Vagina (tissue), 2 donors: ENCODE results near the gene PXK. TPM values are rescaled to one million over a fixed set of nuclear protein-coding genes. Genes with fewer than 3 reads are reported as not detected.

Experiments
- DNase-seq, 2 donors: peaks; one replicate each; pipeline ENCODE4 v3.0.0-alpha.2; 2017; ENCODE audit errors: extremely low spot score in 2 of 2
- H3K27ac ChIP-seq: fragments of 200-600 bp; sonication (generic); one replicate; pipeline ENCODE4 v1.5.1; 2019
- H3K27me3 ChIP-seq: fragments of 200-600 bp; sonication (generic); one replicate; pipeline ENCODE4 v1.5.1; 2019
- H3K36me3 ChIP-seq, 2 donors: fragments of 200-600 bp; sonication (generic); one replicate each; pipeline ENCODE4 v1.5.1; 2017 to 2019
- H3K4me1 ChIP-seq: fragments of 200-600 bp; sonication (generic); one replicate; pipeline ENCODE4 v1.5.1; 2019
- H3K4me3 ChIP-seq, 2 donors: fragments of 200-600 bp; sonication (generic); 1 replicate in 1 of 2; 2 replicates in 1 of 2; pipeline ENCODE4 v1.5.1; 2016 to 2019
- H3K9me3 ChIP-seq: fragments of 200-600 bp; sonication (generic); one replicate; pipeline ENCODE4 v1.5.1; 2019
- POLR2A ChIP-seq, 2 donors: fragments of 450-650 bp; IDR thresholded peaks; one replicate each; pipeline ENCODE4 v1.6.1; 2017; ENCODE audit warnings: antibody characterized with exemption in 2 of 2, mild to moderate bottlenecking in 2 of 2, moderate library complexity in 2 of 2
- POLR2AphosphoS5 ChIP-seq, 2 donors: sonication (generic); formaldehyde crosslinking; IDR thresholded peaks; one replicate each; pipeline ENCODE4 v1.9.0; 2017; ENCODE audit warnings: antibody characterized with exemption in 2 of 2, mild to moderate bottlenecking in 2 of 2, low read depth in 1 of 2; ENCODE audit not compliant: insufficient read depth in 1 of 2
- intact Hi-C: fragments of 100-400 bp; cut with DNase I; formaldehyde crosslinking; loops from one replicate; pipeline ENCODE4 v1.15.1; 2023
- total RNA-seq: library from RNA; depleted of rRNA; stranded (reverse); fragments of >200 nt; gene quantifications from one replicate; pipeline ENCODE4 v1.2.3, GENCODE V29; 2016
- TF ChIP-seq, protein P1 (sequence below), 3 experiments: fragments of 450-650 bp in 2 of 3; fragments of 200-600 bp in 1 of 3; sonication (generic) in 1 of 3; IDR thresholded peaks; one replicate each; pipeline ENCODE4 v1.5.1; 2017 to 2019; ENCODE audit warnings: antibody characterized with exemption in 3 of 3, mild to moderate bottlenecking in 2 of 3, moderate library complexity in 2 of 3

The PXK gene
- total RNA-seq, 1 donor from 2014 or later: 59.9 TPM

DNA sequence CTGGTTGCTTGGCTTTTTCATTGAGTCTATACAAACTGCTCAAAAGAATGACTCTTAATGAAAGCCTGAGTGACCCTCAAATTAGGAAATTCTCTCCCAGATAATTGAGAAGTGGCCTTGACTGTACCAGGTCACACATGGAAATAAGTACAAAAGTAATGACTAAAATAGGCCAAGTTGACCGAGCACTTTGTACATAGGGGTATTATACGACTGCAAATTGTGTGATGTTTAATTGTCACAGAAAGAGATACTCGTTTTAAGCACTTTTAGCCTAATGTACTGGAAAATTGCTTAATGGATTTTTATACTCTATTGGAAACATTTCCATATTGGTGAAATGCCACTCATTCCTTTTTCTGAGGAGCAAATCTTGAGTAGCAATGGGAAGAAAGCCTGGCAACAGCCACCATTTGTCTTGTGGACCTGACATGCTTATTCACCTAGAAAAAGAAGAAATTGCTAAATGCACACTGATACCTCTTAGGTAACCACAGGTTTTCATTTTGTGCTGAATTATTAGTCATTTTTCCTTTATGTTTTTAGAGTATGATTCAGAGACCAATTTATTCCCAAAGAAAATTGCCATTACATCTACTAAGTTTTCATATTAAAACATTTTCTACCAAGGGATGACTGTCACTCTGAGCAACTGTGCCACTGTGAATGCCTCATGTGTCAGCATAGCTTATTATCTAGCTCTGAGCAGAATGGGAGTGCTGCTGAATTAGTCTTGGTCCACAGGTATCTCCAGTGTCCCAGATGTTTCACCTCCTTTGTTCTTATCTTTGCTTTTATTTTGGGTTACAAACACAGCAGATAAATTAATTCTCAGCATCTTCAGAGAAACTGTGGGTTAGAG is 8.9 kb upstream of the PXK start:
- TF ChIP-seq POLR2AphosphoS5 (IDR thresholded peaks at IDR 0.05; ENCODE audit: insufficient read depth in 1 of 2, low read depth in 1 of 2) (no peak), POLR2A (IDR thresholded peaks at IDR 0.05) (no peak)
- TF ChIP-seq, protein P1, sequence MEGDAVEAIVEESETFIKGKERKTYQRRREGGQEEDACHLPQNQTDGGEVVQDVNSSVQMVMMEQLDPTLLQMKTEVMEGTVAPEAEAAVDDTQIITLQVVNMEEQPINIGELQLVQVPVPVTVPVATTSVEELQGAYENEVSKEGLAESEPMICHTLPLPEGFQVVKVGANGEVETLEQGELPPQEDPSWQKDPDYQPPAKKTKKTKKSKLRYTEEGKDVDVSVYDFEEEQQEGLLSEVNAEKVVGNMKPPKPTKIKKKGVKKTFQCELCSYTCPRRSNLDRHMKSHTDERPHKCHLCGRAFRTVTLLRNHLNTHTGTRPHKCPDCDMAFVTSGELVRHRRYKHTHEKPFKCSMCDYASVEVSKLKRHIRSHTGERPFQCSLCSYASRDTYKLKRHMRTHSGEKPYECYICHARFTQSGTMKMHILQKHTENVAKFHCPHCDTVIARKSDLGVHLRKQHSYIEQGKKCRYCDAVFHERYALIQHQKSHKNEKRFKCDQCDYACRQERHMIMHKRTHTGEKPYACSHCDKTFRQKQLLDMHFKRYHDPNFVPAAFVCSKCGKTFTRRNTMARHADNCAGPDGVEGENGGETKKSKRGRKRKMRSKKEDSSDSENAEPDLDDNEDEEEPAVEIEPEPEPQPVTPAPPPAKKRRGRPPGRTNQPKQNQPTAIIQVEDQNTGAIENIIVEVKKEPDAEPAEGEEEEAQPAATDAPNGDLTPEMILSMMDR (IDR thresholded peaks at IDR 0.05): no peak
- no peak overlapping the region for H3K27ac ChIP-seq
- H3K4me1 ChIP-seq: peaks cover 12% of the 10 kb centered on the region
- H3K36me3 ChIP-seq: no peaks in the 10 kb centered on the region
- H3K27me3 ChIP-seq: no peaks in the 10 kb centered on the region
- no peak overlapping the region for H3K4me3 ChIP-seq
- DNase-seq: no peak
- intact Hi-C loops: loop anchor here (5.0 to 10.0 kb wide), 2 partner anchors 89 to 211 kb away; partner anchors contain the start of gene ACOX2
- H3K9me3 ChIP-seq: no peaks in the 10 kb centered on the region

DNA sequence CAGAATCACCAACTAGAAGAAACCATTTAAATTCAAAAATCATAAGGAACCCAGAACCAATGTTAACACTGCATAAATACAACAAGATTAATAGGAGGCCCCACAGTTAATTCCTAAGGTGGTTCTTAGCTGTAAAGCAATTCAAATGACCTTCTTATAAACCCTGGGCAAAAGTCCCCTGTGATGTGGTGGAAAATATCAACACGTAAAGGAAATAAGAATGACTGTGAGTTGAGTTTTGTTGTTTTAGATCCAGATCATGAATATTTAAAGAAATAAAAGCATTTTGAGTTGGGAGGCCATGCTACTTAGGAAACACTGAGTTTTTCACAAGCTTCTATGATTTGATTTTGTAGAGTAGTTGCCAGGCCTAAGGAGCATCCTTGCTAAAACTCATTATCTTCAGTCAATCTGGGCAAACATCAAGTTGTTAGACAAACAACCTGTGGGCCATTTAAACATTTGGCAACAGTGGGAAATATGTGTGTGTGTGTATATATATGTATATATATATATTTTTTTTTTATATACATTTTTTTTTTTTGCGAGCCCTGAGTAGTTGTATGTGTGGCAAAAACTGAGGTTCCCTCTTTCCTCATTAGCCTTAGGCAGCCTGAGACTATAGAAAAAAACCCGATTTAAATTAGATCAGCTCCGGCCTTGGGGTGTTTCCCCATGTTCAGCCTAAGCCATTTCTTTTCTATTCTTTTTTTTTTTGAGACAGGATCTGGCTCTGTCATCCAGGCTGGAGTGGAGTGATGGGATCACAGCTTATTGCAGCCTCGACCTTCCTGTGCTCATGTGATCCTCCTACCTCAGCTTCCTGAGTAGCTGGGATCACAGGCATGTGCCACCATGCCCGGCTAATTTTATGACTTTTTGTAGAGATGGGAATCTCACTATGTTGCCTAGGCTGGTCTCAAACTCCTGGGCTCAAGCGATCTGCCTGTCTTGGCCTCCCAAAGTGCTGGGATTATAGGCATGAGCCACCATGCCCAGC is 8.0 kb upstream of the PXK start:
- H3K27me3 ChIP-seq: no peaks in the 10 kb centered on the region
- H3K27ac ChIP-seq: peak overlapping the region; percentile 35
- TF ChIP-seq, protein P1 (IDR thresholded peaks at IDR 0.05): no peak
- TF ChIP-seq POLR2AphosphoS5 (IDR thresholded peaks at IDR 0.05; ENCODE audit: insufficient read depth in 1 of 2, low read depth in 1 of 2) (no peak), POLR2A (IDR thresholded peaks at IDR 0.05) (no peak)
- H3K9me3 ChIP-seq: no peaks in the 10 kb centered on the region
- H3K4me3 ChIP-seq: no peak overlapping the region
- DNase-seq: no peak
- intact Hi-C loops: loop anchor here (5.0 to 10.0 kb wide), 2 partner anchors 88 to 210 kb away; partner anchors contain the start of gene ACOX2
- H3K36me3 ChIP-seq: no peaks in the 10 kb centered on the region
- peaks cover 12% of the 10 kb centered on the region for H3K4me1 ChIP-seq

DNA sequence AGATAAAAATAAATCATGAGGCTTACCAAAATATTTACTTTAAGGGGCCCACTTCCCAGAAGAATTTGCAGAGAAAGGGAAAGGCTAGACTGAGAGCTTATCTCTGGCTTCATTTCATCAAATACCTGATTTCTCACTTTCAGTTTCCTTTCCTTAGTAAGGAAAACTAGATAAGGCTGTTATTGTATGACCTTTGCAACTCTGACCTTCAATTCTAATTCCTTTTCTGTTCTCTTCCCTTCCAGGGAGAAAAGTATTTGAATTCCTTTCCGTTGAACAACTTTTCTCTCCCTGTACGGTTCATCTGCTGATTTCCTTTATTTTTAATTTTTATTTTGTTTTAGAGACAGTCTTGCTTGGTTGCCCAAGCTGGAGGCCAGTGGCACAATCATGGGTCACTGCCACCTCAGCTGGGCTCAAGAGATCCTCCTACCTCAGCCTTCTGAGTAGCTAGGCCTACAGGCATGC is 7.1 kb upstream of the PXK start:
- H3K4me1 ChIP-seq: peaks cover 12% of the 10 kb centered on the region
- H3K27me3 ChIP-seq: no peaks in the 10 kb centered on the region
- H3K27ac ChIP-seq: peak overlapping the region; percentile 35
- no peak for TF ChIP-seq POLR2A (IDR thresholded peaks at IDR 0.05)
- TF ChIP-seq, protein P1 (IDR thresholded peaks at IDR 0.05): no peak
- no peak for DNase-seq
- no peak overlapping the region for H3K4me3 ChIP-seq
- intact Hi-C loops: loop anchor here (10.0 kb wide), 1 partner anchor 209 kb away; the partner anchor contains the start of gene ACOX2
- no peaks in the 10 kb centered on the region for H3K36me3 ChIP-seq
- no peaks in the 10 kb centered on the region for H3K9me3 ChIP-seq

DNA sequence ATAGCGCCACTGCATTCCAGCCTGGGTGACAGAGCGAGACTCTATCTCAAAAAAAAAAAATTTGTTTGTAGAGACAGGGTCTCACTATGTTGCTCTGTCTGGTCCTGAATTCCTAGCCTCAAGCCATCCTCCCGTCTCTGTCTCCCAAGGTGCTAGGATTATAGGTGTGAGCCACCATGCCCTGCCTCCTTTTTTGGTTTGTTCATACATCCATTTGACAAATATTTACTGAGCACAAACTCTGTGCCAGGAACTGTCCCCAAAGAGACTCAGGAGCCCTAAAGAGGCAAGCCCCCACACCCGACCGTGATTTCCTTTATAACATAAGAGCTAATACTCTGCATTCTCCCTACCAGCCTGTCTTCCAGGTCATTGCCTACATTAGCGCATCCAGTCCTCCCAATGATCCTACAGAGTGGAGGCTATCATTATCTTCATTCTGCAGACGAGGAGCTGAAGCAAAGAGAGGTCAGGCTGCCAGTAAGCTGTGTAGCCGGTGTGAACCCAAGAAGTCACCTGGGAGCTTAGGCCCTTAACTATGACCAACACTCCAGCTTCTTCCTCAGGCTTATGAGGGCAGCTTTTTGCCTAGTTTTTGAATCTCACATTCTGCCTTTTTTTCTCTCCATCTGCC is 6.3 kb upstream of the PXK start:
- no peak overlapping the region for H3K27ac ChIP-seq
- TF ChIP-seq POLR2A (IDR thresholded peaks at IDR 0.05): no peak
- no peak for TF ChIP-seq POLR2AphosphoS5 (IDR thresholded peaks at IDR 0.05; ENCODE audit: insufficient read depth in 1 of 2, low read depth in 1 of 2)
- TF ChIP-seq, protein P1 (IDR thresholded peaks at IDR 0.05): no peak
- intact Hi-C loops: loop anchor here (10.0 kb wide), 1 partner anchor 208 kb away; the partner anchor contains the start of gene ACOX2

More for the DNA sequence above, 6.3 kb upstream of the PXK start:
- Histone ChIP-seq H3K4me3 (no peak overlapping the region), H3K4me1 (peaks cover 17% of the 10 kb centered on the region), H3K36me3 (no peaks in the 10 kb centered on the region), H3K27me3 (no peaks in the 10 kb centered on the region), H3K9me3 (no peaks in the 10 kb centered on the region)
- DNase-seq: no peak
